Measurements from ENCODE around the gene PRKD2.
A peak's percentile ranks its signal among the peaks of the same experiment; 100 is the strongest.

The PRKD2 gene

DNA sequence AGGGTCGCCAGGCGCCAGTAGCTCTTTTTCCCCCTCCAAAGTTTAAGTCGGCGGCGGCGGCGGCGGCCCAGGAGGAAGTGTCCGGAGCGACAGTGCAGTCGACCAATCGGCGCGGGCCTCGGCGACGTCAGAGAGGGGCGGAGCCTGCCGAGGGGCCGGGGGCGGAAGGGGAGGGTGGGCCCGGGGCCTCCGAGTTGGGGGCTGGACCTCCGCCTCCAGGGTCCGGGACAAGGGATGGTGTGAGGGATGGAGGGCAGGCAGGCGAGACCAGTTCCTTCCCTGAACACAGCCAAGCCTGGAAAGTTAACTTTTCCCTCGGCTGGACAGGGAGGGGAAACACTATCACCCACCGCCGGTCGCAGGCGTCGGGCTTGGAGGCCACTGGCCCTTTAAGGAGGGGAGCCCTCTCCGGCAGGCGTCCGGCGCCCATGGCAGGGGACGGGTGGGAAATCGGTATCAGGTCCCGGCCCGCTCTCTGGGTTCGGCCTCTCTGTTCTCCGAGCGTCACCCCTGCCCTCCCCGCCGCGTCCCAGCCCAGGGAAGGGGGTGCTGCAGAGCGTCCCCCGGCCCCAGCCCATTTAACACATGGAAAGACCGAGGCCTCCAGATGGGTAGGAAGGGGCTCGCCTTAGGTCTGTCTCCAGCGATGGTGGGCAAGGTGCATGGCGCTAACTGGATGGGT is at the start of gene PRKD2 (continued):
- TF ChIP-seq, protein P1, sequence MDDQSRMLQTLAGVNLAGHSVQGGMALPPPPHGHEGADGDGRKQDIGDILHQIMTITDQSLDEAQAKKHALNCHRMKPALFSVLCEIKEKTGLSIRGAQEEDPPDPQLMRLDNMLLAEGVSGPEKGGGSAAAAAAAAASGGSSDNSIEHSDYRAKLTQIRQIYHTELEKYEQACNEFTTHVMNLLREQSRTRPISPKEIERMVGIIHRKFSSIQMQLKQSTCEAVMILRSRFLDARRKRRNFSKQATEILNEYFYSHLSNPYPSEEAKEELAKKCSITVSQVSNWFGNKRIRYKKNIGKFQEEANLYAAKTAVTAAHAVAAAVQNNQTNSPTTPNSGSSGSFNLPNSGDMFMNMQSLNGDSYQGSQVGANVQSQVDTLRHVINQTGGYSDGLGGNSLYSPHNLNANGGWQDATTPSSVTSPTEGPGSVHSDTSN (CRISPR knock-in tag; IDR thresholded peaks at IDR 0.05) = peak; percentile 86; the same call in 1 of the 2 replicates
- TF ChIP-seq ZSCAN30 (tag by site-specific recombination; IDR thresholded peaks at IDR 0.05) = 0 out of 2 replicates have a peak, but pooled peaks have one; percentile 15
- no peak for TF ChIP-seq ZNF16 (tag by site-specific recombination; IDR thresholded peaks at IDR 0.05; ENCODE audit: low read depth)
- peak; percentile 28 for TF ChIP-seq KLF1 (tag by site-specific recombination; IDR thresholded peaks at IDR 0.05)
- no peak for TF ChIP-seq ZNF76 (tag by site-specific recombination; IDR thresholded peaks at IDR 0.05; ENCODE audit: borderline replicate concordance, low read depth)
- peak; percentile 58 for TF ChIP-seq PRDM1 (tag by site-specific recombination; IDR thresholded peaks at IDR 0.05)
- TF ChIP-seq ZNF529 (tag by site-specific recombination; IDR thresholded peaks at IDR 0.05; ENCODE audit: insufficient replicate concordance) = no peak
- TF ChIP-seq ZFP37 (tag by site-specific recombination; IDR thresholded peaks at IDR 0.05) = 0 out of 2 replicates have a peak, but pooled peaks have one; percentile 17
- no peak for TF ChIP-seq ZFP3 (tag by site-specific recombination; IDR thresholded peaks at IDR 0.05; ENCODE audit: low read depth)
- TF ChIP-seq KLF7 (tag by site-specific recombination; IDR thresholded peaks at IDR 0.05; ENCODE audit: borderline replicate concordance) = no peak
- TF ChIP-seq, protein P2, sequence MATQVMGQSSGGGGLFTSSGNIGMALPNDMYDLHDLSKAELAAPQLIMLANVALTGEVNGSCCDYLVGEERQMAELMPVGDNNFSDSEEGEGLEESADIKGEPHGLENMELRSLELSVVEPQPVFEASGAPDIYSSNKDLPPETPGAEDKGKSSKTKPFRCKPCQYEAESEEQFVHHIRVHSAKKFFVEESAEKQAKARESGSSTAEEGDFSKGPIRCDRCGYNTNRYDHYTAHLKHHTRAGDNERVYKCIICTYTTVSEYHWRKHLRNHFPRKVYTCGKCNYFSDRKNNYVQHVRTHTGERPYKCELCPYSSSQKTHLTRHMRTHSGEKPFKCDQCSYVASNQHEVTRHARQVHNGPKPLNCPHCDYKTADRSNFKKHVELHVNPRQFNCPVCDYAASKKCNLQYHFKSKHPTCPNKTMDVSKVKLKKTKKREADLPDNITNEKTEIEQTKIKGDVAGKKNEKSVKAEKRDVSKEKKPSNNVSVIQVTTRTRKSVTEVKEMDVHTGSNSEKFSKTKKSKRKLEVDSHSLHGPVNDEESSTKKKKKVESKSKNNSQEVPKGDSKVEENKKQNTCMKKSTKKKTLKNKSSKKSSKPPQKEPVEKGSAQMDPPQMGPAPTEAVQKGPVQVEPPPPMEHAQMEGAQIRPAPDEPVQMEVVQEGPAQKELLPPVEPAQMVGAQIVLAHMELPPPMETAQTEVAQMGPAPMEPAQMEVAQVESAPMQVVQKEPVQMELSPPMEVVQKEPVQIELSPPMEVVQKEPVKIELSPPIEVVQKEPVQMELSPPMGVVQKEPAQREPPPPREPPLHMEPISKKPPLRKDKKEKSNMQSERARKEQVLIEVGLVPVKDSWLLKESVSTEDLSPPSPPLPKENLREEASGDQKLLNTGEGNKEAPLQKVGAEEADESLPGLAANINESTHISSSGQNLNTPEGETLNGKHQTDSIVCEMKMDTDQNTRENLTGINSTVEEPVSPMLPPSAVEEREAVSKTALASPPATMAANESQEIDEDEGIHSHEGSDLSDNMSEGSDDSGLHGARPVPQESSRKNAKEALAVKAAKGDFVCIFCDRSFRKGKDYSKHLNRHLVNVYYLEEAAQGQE (tag by site-specific recombination; IDR thresholded peaks at IDR 0.05) = no peak
- TF ChIP-seq ZNF660 (tag by site-specific recombination; IDR thresholded peaks at IDR 0.05) = 0 out of 2 replicates have a peak, but pooled peaks have one; percentile 18
- 0 out of 2 replicates have a peak, but pooled peaks have one; percentile 23 for TF ChIP-seq ZEB2 (tag by site-specific recombination; IDR thresholded peaks at IDR 0.05)

DNA sequence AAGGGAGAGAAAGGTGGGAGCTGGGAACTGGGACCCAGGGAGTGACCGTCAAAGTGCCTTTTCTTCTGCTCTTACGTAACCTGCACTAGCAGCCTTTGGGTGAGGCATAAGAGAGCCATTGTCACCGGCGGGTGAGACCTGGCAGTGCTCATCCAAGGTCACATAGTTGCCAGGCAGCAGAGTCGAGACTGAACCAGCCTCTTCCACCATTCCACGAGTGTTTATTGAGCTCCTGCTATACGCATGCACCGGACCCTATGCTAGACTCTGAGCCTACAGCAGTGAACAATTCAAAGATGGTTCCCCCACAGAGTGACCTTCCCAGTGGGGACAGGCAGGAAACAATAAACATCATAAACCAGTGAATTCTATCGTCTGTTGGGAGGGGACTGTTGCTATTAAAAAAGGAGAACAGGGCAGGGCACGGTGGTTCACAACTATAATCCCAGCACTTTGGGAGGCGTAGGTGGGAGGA is 47.9 kb upstream of the PRKD2 start:
- H3K4me3 ChIP-seq (ENCODE audit: low read depth, low read length) = no peak overlapping the region
- H3K4me1 ChIP-seq (ENCODE audit: control insufficient read depth, insufficient read depth, low read length) = peaks cover 2% of the 10 kb centered on the region; the same call in 1 of the 2 replicates
- no peaks in the 10 kb centered on the region for H3K9me3 ChIP-seq (ENCODE audit: control insufficient read depth, insufficient read depth, low read depth, low read length)
- ChIA-PET CTCF (interaction anchor here (0.5 to 3.4 kb wide), 12 partner anchors 11 to 271 kb away, joined by 3 to 19 read pairs (median 5); partner anchors contain the start of gene SLC1A5), POLR2A (interaction anchor here (0.6 to 4.4 kb wide), 4 partner anchors 20 to 263 kb away, joined by 3 to 21 read pairs (median 5); no protein-coding TSS in a partner anchor)
- H3K27ac ChIP-seq (ENCODE audit: extremely low read depth, low read depth, low read length) = no peak overlapping the region
- no peaks in the 10 kb centered on the region for H3K36me3 ChIP-seq (ENCODE audit: control insufficient read depth in 2 of 2, insufficient read depth in 1 of 2, low read length in 2 of 2)
- TF ChIP-seq SP3 (tag by site-specific recombination; IDR thresholded peaks at IDR 0.05) (no peak), ZNF521 (tag by site-specific recombination; IDR thresholded peaks at IDR 0.05) (no peak), ZNF654 (tag by site-specific recombination; IDR thresholded peaks at IDR 0.05; ENCODE audit: low read depth) (no peak), ZNF529 (tag by site-specific recombination; IDR thresholded peaks at IDR 0.05; ENCODE audit: insufficient replicate concordance) (no peak), ZNF121 (tag by site-specific recombination; IDR thresholded peaks at IDR 0.05) (no peak), SCRT1 (tag by site-specific recombination; IDR thresholded peaks at IDR 0.05; ENCODE audit: borderline replicate concordance) (no peak), GLIS1 (tag by site-specific recombination; IDR thresholded peaks at IDR 0.05) (peak; percentile 65), ZNF239 (tag by site-specific recombination; IDR thresholded peaks at IDR 0.05) (no peak), ZFP41 (tag by site-specific recombination; IDR thresholded peaks at IDR 0.05; ENCODE audit: borderline replicate concordance) (no peak), ZNF223 (tag by site-specific recombination; IDR thresholded peaks at IDR 0.05) (no peak), ZNF768 (tag by site-specific recombination; IDR thresholded peaks at IDR 0.05) (no peak)
- TF ChIP-seq, protein P3, sequence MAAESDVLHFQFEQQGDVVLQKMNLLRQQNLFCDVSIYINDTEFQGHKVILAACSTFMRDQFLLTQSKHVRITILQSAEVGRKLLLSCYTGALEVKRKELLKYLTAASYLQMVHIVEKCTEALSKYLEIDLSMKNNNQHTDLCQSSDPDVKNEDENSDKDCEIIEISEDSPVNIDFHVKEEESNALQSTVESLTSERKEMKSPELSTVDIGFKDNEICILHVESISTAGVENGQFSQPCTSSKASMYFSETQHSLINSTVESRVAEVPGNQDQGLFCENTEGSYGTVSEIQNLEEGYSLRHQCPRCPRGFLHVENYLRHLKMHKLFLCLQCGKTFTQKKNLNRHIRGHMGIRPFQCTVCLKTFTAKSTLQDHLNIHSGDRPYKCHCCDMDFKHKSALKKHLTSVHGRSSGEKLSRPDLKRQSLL (tag by site-specific recombination; IDR thresholded peaks at IDR 0.05) = no peak
- TF ChIP-seq, protein P4, sequence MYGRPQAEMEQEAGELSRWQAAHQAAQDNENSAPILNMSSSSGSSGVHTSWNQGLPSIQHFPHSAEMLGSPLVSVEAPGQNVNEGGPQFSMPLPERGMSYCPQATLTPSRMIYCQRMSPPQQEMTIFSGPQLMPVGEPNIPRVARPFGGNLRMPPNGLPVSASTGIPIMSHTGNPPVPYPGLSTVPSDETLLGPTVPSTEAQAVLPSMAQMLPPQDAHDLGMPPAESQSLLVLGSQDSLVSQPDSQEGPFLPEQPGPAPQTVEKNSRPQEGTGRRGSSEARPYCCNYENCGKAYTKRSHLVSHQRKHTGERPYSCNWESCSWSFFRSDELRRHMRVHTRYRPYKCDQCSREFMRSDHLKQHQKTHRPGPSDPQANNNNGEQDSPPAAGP (tag by site-specific recombination; IDR thresholded peaks at IDR 0.05) = peak; percentile 40; the same call in 1 of the 2 replicates
